ENCODE measurements around the gene BTBD9. TPM values are rescaled to one million over a fixed set of nuclear protein-coding genes. Genes with fewer than 3 reads are reported as not detected.

BTBD9 gene
- total RNA-seq, 4 donors from 2014 or later = 5.5 to 14.1 (median 6.3) TPM

GRCh38 chr6:38262609-38263008, 377.1 kb downstream of the BTBD9 start:
- Histone ChIP-seq H3K4me1 (peaks cover 25 to 26% of the 10 kb centered on the region in 2 donors), H3K27me3 (no peaks in the 10 kb centered on the region), H3K4me3 (no peak overlapping the region), H3K9me3 (no peaks in the 10 kb centered on the region), H3K27ac (peak overlapping the region in 2 of 4 donors; percentile 42 to 55), H3K36me3 (peaks cover 0 to 5% of the 10 kb centered on the region in 2 donors)
- intact Hi-C loops (cut with DNase I; ENCODE audit: low total_unique reads) = no loop called here
- DNase-seq = no peak
- TF ChIP-seq CTCF (IDR thresholded peaks at IDR 0.05 in 4 of 5, conservative IDR thresholded peaks at IDR 0.05 in 1 of 5) = no peak
- no peak for TF ChIP-seq POLR2A (IDR thresholded peaks at IDR 0.05)
- no peak for ATAC-seq
- in situ Hi-C loops (cut with MboI; ENCODE audit: low sequenced_read_pairs in 4 of 4) = no loop called here

- Histone ChIP-seq H3K4me1 (peaks cover 20 to 21% of the 10 kb centered on the region in 2 donors), H3K36me3 (peaks cover 0 to 5% of the 10 kb centered on the region in 2 donors), H3K27ac (peak overlapping the region in 2 of 4 donors; percentile 42 to 55), H3K4me3 (no peak overlapping the region), H3K27me3 (no peaks in the 10 kb centered on the region), H3K9me3 (no peaks in the 10 kb centered on the region)
- no peak for TF ChIP-seq POLR2A (IDR thresholded peaks at IDR 0.05)
- no peak for TF ChIP-seq CTCF (IDR thresholded peaks at IDR 0.05 in 4 of 5, conservative IDR thresholded peaks at IDR 0.05 in 1 of 5)
- in situ Hi-C loops (cut with MboI; ENCODE audit: low sequenced_read_pairs in 4 of 4) (no loop called here), intact Hi-C loops (cut with DNase I; ENCODE audit: low total_unique reads) (no loop called here)
- peak; percentile 97 to 100 for ATAC-seq
- peak; percentile 3 to 18 for DNase-seq
These were observed 377.7 kb downstream of the BTBD9 start for GRCh38 chr6:38262026-38262425.

GRCh38 chr6:38261626-38262025, 378.1 kb downstream of the BTBD9 start:
- H3K27ac ChIP-seq = peak overlapping the region in 2 of 4 donors; percentile 42 to 55
- no peak for DNase-seq
- intact Hi-C loops (cut with DNase I; ENCODE audit: low total_unique reads) (no loop called here), in situ Hi-C loops (cut with MboI; ENCODE audit: low sequenced_read_pairs in 4 of 4) (no loop called here)
- no peaks in the 10 kb centered on the region for H3K27me3 ChIP-seq
- H3K9me3 ChIP-seq = no peaks in the 10 kb centered on the region
- H3K4me1 ChIP-seq = peaks cover 17 to 19% of the 10 kb centered on the region in 2 donors
- TF ChIP-seq POLR2A (IDR thresholded peaks at IDR 0.05) (no peak), CTCF (IDR thresholded peaks at IDR 0.05 in 4 of 5, conservative IDR thresholded peaks at IDR 0.05 in 1 of 5) (no peak)
- H3K36me3 ChIP-seq = peaks cover 0 to 5% of the 10 kb centered on the region in 2 donors
- ATAC-seq = no peak
- H3K4me3 ChIP-seq = no peak overlapping the region

- peaks cover 17 to 19% of the 10 kb centered on the region in 2 donors for H3K4me1 ChIP-seq
- H3K27me3 ChIP-seq = no peaks in the 10 kb centered on the region
- H3K9me3 ChIP-seq = no peaks in the 10 kb centered on the region
- H3K4me3 ChIP-seq = no peak overlapping the region
- intact Hi-C loops (cut with DNase I; ENCODE audit: low total_unique reads) = no loop called here
- in situ Hi-C loops (cut with MboI; ENCODE audit: low sequenced_read_pairs in 4 of 4) = no loop called here
- peaks cover 4 to 11% of the 10 kb centered on the region in 2 donors for H3K36me3 ChIP-seq
- DNase-seq (no peak), ATAC-seq (no peak)
- TF ChIP-seq CTCF (IDR thresholded peaks at IDR 0.05 in 4 of 5, conservative IDR thresholded peaks at IDR 0.05 in 1 of 5) (no peak), POLR2A (IDR thresholded peaks at IDR 0.05) (no peak)
- no peak overlapping the region for H3K27ac ChIP-seq
These were observed 380.0 kb downstream of the BTBD9 start for GRCh38 chr6:38259736-38260135.
